SK-N-MC (cell line): ENCODE results near the gene KRT9.

Experiments
- EZH2 ChIP-seq: fragments of 200-600 bp; sonication (generic); IDR thresholded peaks from one replicate; pipeline ENCODE4 v1.6.1; 2017; ENCODE audit warnings: antibody characterized with exemption
- FOXP2 ChIP-seq: optimal IDR thresholded peaks from 2 replicates; pipeline ENCODE3; 2011; ENCODE audit warnings: mild to moderate bottlenecking, moderate library complexity; ENCODE audit not compliant: insufficient read depth; ENCODE audit errors: extremely low read length, control extremely low read depth
- POLR2AphosphoS5 ChIP-seq: IDR thresholded peaks from 2 replicates; pipeline ENCODE4 v1.6.1; 2012; ENCODE audit warnings: mild to moderate bottlenecking, low read depth, low read length, borderline replicate concordance

- no peak for TF ChIP-seq EZH2
- TF ChIP-seq POLR2AphosphoS5: no peak
- no peak for TF ChIP-seq FOXP2
Observed at GRCh38 chr17:41548844-41549595, 22.8 kb downstream of the KRT9 start.
